ENCODE data around the gene AK5. TPM values are rescaled to one million over a fixed set of nuclear protein-coding genes. Genes with fewer than 3 reads are reported as not detected.

The AK5 gene
- total RNA-seq, 3 donors from 2014 or later (not counting 1 experiment from before 2014, with no cell fraction given): 9.4 to 29.8 (median 11.4) TPM

- 80% methylated on average over 1 of the region's 1 CpG for WGBS (ENCODE audit: insufficient coverage)
- intact Hi-C loops (cut with micrococcal nuclease): no loop called here
- Mint-ChIP-seq H3K4me3 (no peak overlapping the region), H3K27ac (no peak overlapping the region), H3K27me3 (ENCODE audit: low read depth in 2 of 2) (peaks cover 0 to 7% of the 10 kb centered on the region in 2 donors), H3K36me3 (peaks cover 8% of the 10 kb centered on the region), H3K9me3 (peaks cover 2 to 7% of the 10 kb centered on the region in 2 donors), H3K4me1 (no peaks in the 10 kb centered on the region)
- H3K27ac ChIP-seq (ENCODE audit: low read length): no peak overlapping the region
- no peak for TF ChIP-seq CTCF (IDR thresholded peaks at IDR 0.05)
- no peaks in the 10 kb centered on the region for H3K4me1 ChIP-seq (ENCODE audit: control insufficient read depth, insufficient read depth, low read length)
- H3K9me3 ChIP-seq (ENCODE audit: control insufficient read depth, insufficient read depth, low read length): peaks cover 3% of the 10 kb centered on the region
- DNase-seq (no peak), ATAC-seq (no peak)
- H3K4me3 ChIP-seq (ENCODE audit: low read length): no peak overlapping the region
- H3K36me3 ChIP-seq (ENCODE audit: control insufficient read depth, insufficient read depth, low read length): no peaks in the 10 kb centered on the region
- H3K27me3 ChIP-seq (ENCODE audit: control insufficient read depth, insufficient read depth, low read length): no peaks in the 10 kb centered on the region
These were observed 46.9 kb upstream of the AK5 start for GRCh38 chr1:77234943-77235342.

- H3K27me3 Mint-ChIP-seq (ENCODE audit: low read depth in 2 of 2): peaks cover 0 to 7% of the 10 kb centered on the region in 2 donors
- H3K9me3 ChIP-seq (ENCODE audit: control insufficient read depth, insufficient read depth, low read length): no peaks in the 10 kb centered on the region
- peaks cover 2% of the 10 kb centered on the region for H3K27me3 ChIP-seq (ENCODE audit: control insufficient read depth, insufficient read depth, low read length)
- H3K27ac ChIP-seq (ENCODE audit: low read length): no peak overlapping the region
- ATAC-seq (no peak), DNase-seq (no peak)
- 78% methylated on average over 1 of the region's 1 CpG for WGBS (ENCODE audit: insufficient coverage)
- no peaks in the 10 kb centered on the region for H3K4me1 Mint-ChIP-seq
- H3K4me3 ChIP-seq (ENCODE audit: low read length): no peak overlapping the region
- peaks cover 2 to 3% of the 10 kb centered on the region in 2 donors for H3K9me3 Mint-ChIP-seq
- no peaks in the 10 kb centered on the region for H3K4me1 ChIP-seq (ENCODE audit: control insufficient read depth, insufficient read depth, low read length)
- H3K36me3 Mint-ChIP-seq: no peaks in the 10 kb centered on the region
- no peak for TF ChIP-seq CTCF (IDR thresholded peaks at IDR 0.05)
- H3K27ac Mint-ChIP-seq: no peak overlapping the region
- no peaks in the 10 kb centered on the region for H3K36me3 ChIP-seq (ENCODE audit: control insufficient read depth, insufficient read depth, low read length)
- no peak overlapping the region for H3K4me3 Mint-ChIP-seq
- intact Hi-C loops (cut with micrococcal nuclease): no loop called here
These were observed 43.4 kb upstream of the AK5 start for GRCh38 chr1:77238462-77238861.

- Mint-ChIP-seq H3K36me3 (no peaks in the 10 kb centered on the region), H3K4me3 (no peak overlapping the region), H3K27me3 (ENCODE audit: low read depth in 2 of 2) (peaks cover 0 to 7% of the 10 kb centered on the region in 2 donors), H3K9me3 (peaks cover 2 to 3% of the 10 kb centered on the region in 2 donors), H3K27ac (no peak overlapping the region), H3K4me1 (no peaks in the 10 kb centered on the region)
- Histone ChIP-seq H3K4me1 (ENCODE audit: control insufficient read depth, insufficient read depth, low read length) (no peaks in the 10 kb centered on the region), H3K36me3 (ENCODE audit: control insufficient read depth, insufficient read depth, low read length) (no peaks in the 10 kb centered on the region), H3K4me3 (ENCODE audit: low read length) (no peak overlapping the region), H3K27ac (ENCODE audit: low read length) (no peak overlapping the region), H3K27me3 (ENCODE audit: control insufficient read depth, insufficient read depth, low read length) (peaks cover 2% of the 10 kb centered on the region), H3K9me3 (ENCODE audit: control insufficient read depth, insufficient read depth, low read length) (no peaks in the 10 kb centered on the region)
- ATAC-seq (no peak), DNase-seq (no peak)
- TF ChIP-seq CTCF (IDR thresholded peaks at IDR 0.05): no peak
- no CpG with 5 or more reads among the region's 3 CpGs for WGBS (ENCODE audit: insufficient coverage)
- intact Hi-C loops (cut with micrococcal nuclease): no loop called here
These were observed 42.5 kb upstream of the AK5 start for GRCh38 chr1:77239311-77239710.

GRCh38 chr1:77245830-77246229 lies 36.0 kb upstream of the AK5 start:
- no peak overlapping the region for H3K27ac Mint-ChIP-seq
- TF ChIP-seq CTCF (IDR thresholded peaks at IDR 0.05): no peak
- Histone ChIP-seq H3K27me3 (ENCODE audit: control insufficient read depth, insufficient read depth, low read length) (peaks cover 2% of the 10 kb centered on the region), H3K9me3 (ENCODE audit: control insufficient read depth, insufficient read depth, low read length) (peaks cover 5% of the 10 kb centered on the region), H3K27ac (ENCODE audit: low read length) (no peak overlapping the region), H3K4me1 (ENCODE audit: control insufficient read depth, insufficient read depth, low read length) (no peaks in the 10 kb centered on the region), H3K4me3 (ENCODE audit: low read length) (no peak overlapping the region), H3K36me3 (ENCODE audit: control insufficient read depth, insufficient read depth, low read length) (no peaks in the 10 kb centered on the region)
- ATAC-seq (no peak), DNase-seq (no peak)
- intact Hi-C loops (cut with micrococcal nuclease): no loop called here
- no peak overlapping the region for H3K4me3 Mint-ChIP-seq
- H3K4me1 Mint-ChIP-seq: no peaks in the 10 kb centered on the region
- H3K9me3 Mint-ChIP-seq: peaks cover 13 to 16% of the 10 kb centered on the region in 2 donors
- H3K36me3 Mint-ChIP-seq: peaks cover 39% of the 10 kb centered on the region
- peaks cover 0 to 6% of the 10 kb centered on the region in 2 donors for H3K27me3 Mint-ChIP-seq (ENCODE audit: low read depth in 2 of 2)
- 90% methylated on average over 2 of the region's 2 CpGs for WGBS (ENCODE audit: insufficient coverage)
